ENCODE data around the gene NEDD4L. TPM values are rescaled to one million over a fixed set of nuclear protein-coding genes. Genes with fewer than 3 reads are reported as not detected.

Gene NEDD4L
- total and polyA plus RNA-seq, 4 donors: 10.2 to 20.3 (median 13.2) TPM

- Histone ChIP-seq H3K36me3 (ENCODE audit: control insufficient read depth in 4 of 4, insufficient read depth in 3 of 4, low read depth in 1 of 4, low read length in 3 of 4) (no peaks in the 10 kb centered on the region), H3K27me3 (ENCODE audit: control insufficient read depth in 4 of 4, insufficient read depth in 4 of 4, low read length in 3 of 4) (no peaks in the 10 kb centered on the region), H3K4me3 (ENCODE audit: low read depth in 1 of 3, low read length in 3 of 3) (no peak overlapping the region), H3K9ac (ENCODE audit: low read depth in 1 of 2, low read length in 2 of 2) (no peak overlapping the region), H3K4me1 (ENCODE audit: control insufficient read depth in 4 of 4, insufficient read depth in 4 of 4, low read length in 3 of 4) (peaks cover 0 to 21% (median 3%) of the 10 kb centered on the region in 4 donors), H3K27ac (ENCODE audit: low read depth in 1 of 2, low read length in 2 of 2) (no peak overlapping the region), H3K9me3 (ENCODE audit: control insufficient read depth in 4 of 4, low read length in 3 of 4) (no peaks in the 10 kb centered on the region)
- DNase-seq (ENCODE audit: low spot score): no peak
- 94% methylated on average over 3 of the region's 3 CpGs for WGBS
- TF ChIP-seq JUND (IDR thresholded peaks at IDR 0.05) (no peak), ZBTB33 (IDR thresholded peaks at IDR 0.05) (no peak), SP1 (IDR thresholded peaks at IDR 0.05) (no peak)
Observed at GRCh38 chr18:58152216-58152615, 108.2 kb downstream of the NEDD4L start.

- Histone ChIP-seq H3K27me3 (ENCODE audit: control insufficient read depth in 4 of 4, insufficient read depth in 4 of 4, low read length in 3 of 4) (no peaks in the 10 kb centered on the region), H3K27ac (ENCODE audit: low read depth in 1 of 2, low read length in 2 of 2) (no peak overlapping the region), H3K36me3 (ENCODE audit: control insufficient read depth in 4 of 4, insufficient read depth in 3 of 4, low read depth in 1 of 4, low read length in 3 of 4) (no peaks in the 10 kb centered on the region), H3K4me1 (ENCODE audit: control insufficient read depth in 4 of 4, insufficient read depth in 4 of 4, low read length in 3 of 4) (peaks cover 0 to 21% (median 3%) of the 10 kb centered on the region in 4 donors), H3K9ac (ENCODE audit: low read depth in 1 of 2, low read length in 2 of 2) (no peak overlapping the region), H3K9me3 (ENCODE audit: control insufficient read depth in 4 of 4, low read length in 3 of 4) (no peaks in the 10 kb centered on the region), H3K4me3 (ENCODE audit: low read depth in 1 of 3, low read length in 3 of 3) (no peak overlapping the region)
- WGBS: 96% methylated on average over 3 of the region's 3 CpGs
- no peak for DNase-seq (ENCODE audit: low spot score)
- TF ChIP-seq EGR1 (IDR thresholded peaks at IDR 0.05; ENCODE audit: low read depth in 2 of 2): no peak
- no peak for TF ChIP-seq CTCF (IDR thresholded peaks at IDR 0.05; ENCODE audit: low read depth, low read length, missing input control)
- no peak for TF ChIP-seq ZBTB33 (IDR thresholded peaks at IDR 0.05)
- TF ChIP-seq FOXA1 (IDR thresholded peaks at IDR 0.05): no peak
- TF ChIP-seq ATF3 (IDR thresholded peaks at IDR 0.05): no peak
- TF ChIP-seq HNF4G (IDR thresholded peaks at IDR 0.05): no peak
- TF ChIP-seq HNF4A (conservative IDR thresholded peaks at IDR 0.05): no peak
- TF ChIP-seq NR2F2 (IDR thresholded peaks at IDR 0.05): no peak
- no peak for TF ChIP-seq SP1 (IDR thresholded peaks at IDR 0.05)
- TF ChIP-seq JUND (IDR thresholded peaks at IDR 0.05): no peak
- TF ChIP-seq RAD21 (IDR thresholded peaks at IDR 0.05): no peak
- no peak for TF ChIP-seq MAX (IDR thresholded peaks at IDR 0.05)
- TF ChIP-seq REST (IDR thresholded peaks at IDR 0.05): no peak
- TF ChIP-seq RXRA (IDR thresholded peaks at IDR 0.05): no peak
- TF ChIP-seq YY1 (IDR thresholded peaks at IDR 0.05): no peak
Observed at GRCh38 chr18:58152891-58153290, 108.9 kb downstream of the NEDD4L start.

Measured in liver (tissue), 9 donors.